ENCODE data around the gene ZFHX2.

ZFHX2 gene

GRCh38 chr14:23482823-23483148 lies 68.8 kb downstream of the ZFHX2 start:
- Histone ChIP-seq H3K9me3 (ENCODE audit: control insufficient read depth in 2 of 2, low read length in 2 of 2) (no peaks in the 10 kb centered on the region), H3K27ac (ENCODE audit: low read length) (no peak overlapping the region), H3K9ac (ENCODE audit: low read length in 2 of 2) (no peak overlapping the region), H3K27me3 (ENCODE audit: control insufficient read depth in 1 of 2, insufficient read depth in 2 of 2, low read length in 2 of 2) (no peaks in the 10 kb centered on the region), H3K36me3 (ENCODE audit: control insufficient read depth in 2 of 2, insufficient read depth in 2 of 2, low read length in 2 of 2) (peaks cover 6 to 11% of the 10 kb centered on the region in 2 donors), H3K4me3 (ENCODE audit: low read length in 2 of 2) (no peak overlapping the region), H3K4me1 (ENCODE audit: control insufficient read depth, insufficient read depth, low read length) (no peaks in the 10 kb centered on the region)

GRCh38 chr14:23481979-23482822 lies 69.4 kb downstream of the ZFHX2 start:
- Histone ChIP-seq H3K9ac (ENCODE audit: low read length in 2 of 2) (no peak overlapping the region), H3K4me1 (ENCODE audit: control insufficient read depth, insufficient read depth, low read length) (no peaks in the 10 kb centered on the region), H3K27ac (ENCODE audit: low read length) (no peak overlapping the region), H3K27me3 (ENCODE audit: control insufficient read depth in 1 of 2, insufficient read depth in 2 of 2, low read length in 2 of 2) (no peaks in the 10 kb centered on the region), H3K4me3 (ENCODE audit: low read length in 2 of 2) (no peak overlapping the region), H3K9me3 (ENCODE audit: control insufficient read depth in 2 of 2, low read length in 2 of 2) (no peaks in the 10 kb centered on the region), H3K36me3 (ENCODE audit: control insufficient read depth in 2 of 2, insufficient read depth in 2 of 2, low read length in 2 of 2) (peaks cover 12 to 17% of the 10 kb centered on the region in 2 donors)

- no peak overlapping the region for H3K27ac ChIP-seq (ENCODE audit: low read length)
- H3K36me3 ChIP-seq (ENCODE audit: control insufficient read depth in 2 of 2, insufficient read depth in 2 of 2, low read length in 2 of 2) = peaks cover 19 to 24% of the 10 kb centered on the region in 2 donors
- H3K9ac ChIP-seq (ENCODE audit: low read length in 2 of 2) = no peak overlapping the region
- H3K9me3 ChIP-seq (ENCODE audit: control insufficient read depth in 2 of 2, low read length in 2 of 2) = no peaks in the 10 kb centered on the region
- H3K4me1 ChIP-seq (ENCODE audit: control insufficient read depth, insufficient read depth, low read length) = no peaks in the 10 kb centered on the region
- H3K27me3 ChIP-seq (ENCODE audit: control insufficient read depth in 1 of 2, insufficient read depth in 2 of 2, low read length in 2 of 2) = no peaks in the 10 kb centered on the region
- H3K4me3 ChIP-seq (ENCODE audit: low read length in 2 of 2) = no peak overlapping the region
Measured at GRCh38 chr14:23481362-23481970, 70.1 kb downstream of the ZFHX2 start.

- Histone ChIP-seq H3K9ac (ENCODE audit: low read length in 2 of 2) (no peak overlapping the region), H3K27ac (ENCODE audit: low read length) (no peak overlapping the region), H3K4me1 (ENCODE audit: control insufficient read depth, insufficient read depth, low read length) (no peaks in the 10 kb centered on the region), H3K9me3 (ENCODE audit: control insufficient read depth in 2 of 2, low read length in 2 of 2) (no peaks in the 10 kb centered on the region), H3K4me3 (ENCODE audit: low read length in 2 of 2) (no peak overlapping the region), H3K36me3 (ENCODE audit: control insufficient read depth in 2 of 2, insufficient read depth in 2 of 2, low read length in 2 of 2) (peaks cover 41 to 47% of the 10 kb centered on the region in 2 donors), H3K27me3 (ENCODE audit: control insufficient read depth in 1 of 2, insufficient read depth in 2 of 2, low read length in 2 of 2) (no peaks in the 10 kb centered on the region)
Measured at GRCh38 chr14:23478109-23478759, 73.3 kb downstream of the ZFHX2 start.

GRCh38 chr14:23470947-23471346 lies 80.6 kb downstream of the ZFHX2 start:
- H3K36me3 ChIP-seq (ENCODE audit: control insufficient read depth in 2 of 2, insufficient read depth in 2 of 2, low read length in 2 of 2) = peaks cover 26 to 35% of the 10 kb centered on the region in 2 donors
- H3K27ac ChIP-seq (ENCODE audit: low read length) = no peak overlapping the region
- no peak overlapping the region for H3K4me3 ChIP-seq (ENCODE audit: low read length in 2 of 2)
- H3K9ac ChIP-seq (ENCODE audit: low read length in 2 of 2) = no peak overlapping the region
- H3K9me3 ChIP-seq (ENCODE audit: control insufficient read depth in 2 of 2, low read length in 2 of 2) = no peaks in the 10 kb centered on the region
- no peaks in the 10 kb centered on the region for H3K27me3 ChIP-seq (ENCODE audit: control insufficient read depth in 1 of 2, insufficient read depth in 2 of 2, low read length in 2 of 2)
- peaks cover 15% of the 10 kb centered on the region for H3K4me1 ChIP-seq (ENCODE audit: control insufficient read depth, insufficient read depth, low read length)

Data from stomach smooth muscle (tissue), 2 donors.